ENCODE results near the gene NOC3L.

DNA sequence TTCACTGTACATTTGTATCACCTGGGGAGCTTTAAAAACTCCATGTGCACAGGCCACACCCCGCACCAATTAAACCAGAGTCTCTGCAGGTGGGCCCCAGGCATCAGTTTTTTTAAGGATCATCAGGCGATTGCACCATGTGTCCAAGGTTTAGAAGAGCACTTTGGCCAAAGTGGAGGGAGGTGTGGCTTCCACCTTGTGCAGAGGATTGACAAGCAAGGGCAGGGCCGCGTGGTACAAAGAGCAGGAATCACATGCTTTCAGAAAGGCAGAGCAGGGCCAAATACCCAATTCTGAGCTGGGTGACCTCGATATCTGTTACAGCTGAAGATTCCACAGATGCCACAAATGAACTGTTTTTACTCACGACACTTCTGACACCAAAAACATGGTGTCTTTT, 52.4 kb downstream of the NOC3L start:
- TF ChIP-seq, protein P1, sequence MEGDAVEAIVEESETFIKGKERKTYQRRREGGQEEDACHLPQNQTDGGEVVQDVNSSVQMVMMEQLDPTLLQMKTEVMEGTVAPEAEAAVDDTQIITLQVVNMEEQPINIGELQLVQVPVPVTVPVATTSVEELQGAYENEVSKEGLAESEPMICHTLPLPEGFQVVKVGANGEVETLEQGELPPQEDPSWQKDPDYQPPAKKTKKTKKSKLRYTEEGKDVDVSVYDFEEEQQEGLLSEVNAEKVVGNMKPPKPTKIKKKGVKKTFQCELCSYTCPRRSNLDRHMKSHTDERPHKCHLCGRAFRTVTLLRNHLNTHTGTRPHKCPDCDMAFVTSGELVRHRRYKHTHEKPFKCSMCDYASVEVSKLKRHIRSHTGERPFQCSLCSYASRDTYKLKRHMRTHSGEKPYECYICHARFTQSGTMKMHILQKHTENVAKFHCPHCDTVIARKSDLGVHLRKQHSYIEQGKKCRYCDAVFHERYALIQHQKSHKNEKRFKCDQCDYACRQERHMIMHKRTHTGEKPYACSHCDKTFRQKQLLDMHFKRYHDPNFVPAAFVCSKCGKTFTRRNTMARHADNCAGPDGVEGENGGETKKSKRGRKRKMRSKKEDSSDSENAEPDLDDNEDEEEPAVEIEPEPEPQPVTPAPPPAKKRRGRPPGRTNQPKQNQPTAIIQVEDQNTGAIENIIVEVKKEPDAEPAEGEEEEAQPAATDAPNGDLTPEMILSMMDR (conservative IDR thresholded peaks at IDR 0.05 in 1 of 2, IDR thresholded peaks at IDR 0.05 in 1 of 2; ENCODE audit: low read depth in 1 of 2, low read length in 2 of 2): no peak
- no peak for TF ChIP-seq EZH2 (IDR thresholded peaks at IDR 0.05; ENCODE audit: low read length, missing control alignments)
